Lower leg skin (tissue), 4 donors: ENCODE measurements around the gene PAQR7. TPM values are rescaled to one million over a fixed set of nuclear protein-coding genes. Genes with fewer than 3 reads are reported as not detected.

Experiments used
- DNase-seq, 2 donors: peaks; one replicate each; pipeline ENCODE4 v3.0.0-alpha.2; 2019; ENCODE audit warnings: low spot score in 2 of 2
- H3K4me3 ChIP-seq: fragments of 200-600 bp; sonication (generic); 2 replicates; pipeline ENCODE4 v1.5.1; 2017; ENCODE audit warnings: mild to moderate bottlenecking, low read depth; ENCODE audit not compliant: poor library complexity, severe bottlenecking
- POLR2A ChIP-seq, 2 donors: fragments of 450-650 bp; IDR thresholded peaks; one replicate each; pipeline ENCODE4 v1.6.1; 2016 to 2017; ENCODE audit warnings: antibody characterized with exemption in 2 of 2, mild to moderate bottlenecking in 1 of 2, moderate library complexity in 1 of 2
- WGBS, 2 donors: methylation state at CpG; one replicate each; pipeline ENCODE4 v1.1.5; 2018; 5-methylcytosine and 5-hydroxymethylcytosine counted together
- intact Hi-C: fragments of 100-400 bp; cut with DNase I; formaldehyde crosslinking; loops from one replicate; pipeline ENCODE4 v1.15.0; 2023; ENCODE audit warnings: low total_unique reads
- total RNA-seq, 4 donors: library from RNA; depleted of rRNA; stranded (reverse); fragments of >200 nt; gene quantifications; one replicate each; pipeline ENCODE4 v1.1.0, GENCODE V29; 2016
- TF ChIP-seq, protein P1 (sequence below), 3 donors: fragments of 450-650 bp; IDR thresholded peaks; one replicate each; pipeline ENCODE4 v1.5.1; 2016; ENCODE audit warnings: antibody characterized with exemption in 3 of 3, mild to moderate bottlenecking in 3 of 3, moderate library complexity in 2 of 3

PAQR7 gene
- total RNA-seq, 4 donors from 2014 or later: 20.1 to 29.6 (median 24.4) TPM

DNA sequence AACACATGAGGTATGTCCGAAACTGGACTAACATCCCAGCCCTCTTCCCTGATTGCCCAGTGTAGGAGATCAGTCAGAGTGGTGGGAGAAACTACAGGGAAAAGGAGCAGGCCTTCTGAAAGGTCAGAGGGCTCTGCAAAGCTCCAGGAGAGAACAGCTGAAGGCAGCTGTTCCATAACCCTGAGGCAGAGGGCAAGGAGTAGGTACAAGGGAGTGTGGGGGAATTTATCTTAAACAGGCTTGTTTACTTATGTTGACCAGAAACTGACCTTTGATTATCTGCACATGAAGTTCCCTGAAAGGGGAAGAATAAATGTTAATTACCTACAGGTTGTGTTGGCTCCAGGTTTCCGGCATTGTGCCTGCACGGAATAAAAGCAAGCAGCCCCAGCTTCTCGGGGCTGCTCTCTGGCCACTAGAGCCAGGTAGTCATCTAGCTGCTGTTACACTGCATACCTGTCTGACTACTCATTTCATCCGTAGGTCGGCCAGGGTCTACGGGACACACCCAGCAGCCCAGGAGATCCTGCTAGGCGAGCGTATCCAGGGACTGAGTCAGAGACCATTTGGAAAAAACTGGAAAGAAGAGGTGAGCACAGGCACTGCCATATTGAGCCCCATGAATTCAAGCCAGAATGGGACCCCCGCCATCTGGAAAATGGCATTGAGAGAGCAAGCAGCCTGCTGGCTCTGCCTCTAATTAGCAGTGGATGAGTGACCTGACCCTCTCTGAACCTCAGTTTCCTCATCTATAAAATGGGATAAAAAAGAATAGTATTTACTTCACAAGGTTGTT is 14.9 kb upstream of the PAQR7 start:
- no peak for TF ChIP-seq POLR2A (IDR thresholded peaks at IDR 0.05)
- TF ChIP-seq, protein P1, sequence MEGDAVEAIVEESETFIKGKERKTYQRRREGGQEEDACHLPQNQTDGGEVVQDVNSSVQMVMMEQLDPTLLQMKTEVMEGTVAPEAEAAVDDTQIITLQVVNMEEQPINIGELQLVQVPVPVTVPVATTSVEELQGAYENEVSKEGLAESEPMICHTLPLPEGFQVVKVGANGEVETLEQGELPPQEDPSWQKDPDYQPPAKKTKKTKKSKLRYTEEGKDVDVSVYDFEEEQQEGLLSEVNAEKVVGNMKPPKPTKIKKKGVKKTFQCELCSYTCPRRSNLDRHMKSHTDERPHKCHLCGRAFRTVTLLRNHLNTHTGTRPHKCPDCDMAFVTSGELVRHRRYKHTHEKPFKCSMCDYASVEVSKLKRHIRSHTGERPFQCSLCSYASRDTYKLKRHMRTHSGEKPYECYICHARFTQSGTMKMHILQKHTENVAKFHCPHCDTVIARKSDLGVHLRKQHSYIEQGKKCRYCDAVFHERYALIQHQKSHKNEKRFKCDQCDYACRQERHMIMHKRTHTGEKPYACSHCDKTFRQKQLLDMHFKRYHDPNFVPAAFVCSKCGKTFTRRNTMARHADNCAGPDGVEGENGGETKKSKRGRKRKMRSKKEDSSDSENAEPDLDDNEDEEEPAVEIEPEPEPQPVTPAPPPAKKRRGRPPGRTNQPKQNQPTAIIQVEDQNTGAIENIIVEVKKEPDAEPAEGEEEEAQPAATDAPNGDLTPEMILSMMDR (IDR thresholded peaks at IDR 0.05): no peak
- intact Hi-C loops: no loop called here
- no peak overlapping the region for H3K4me3 ChIP-seq
- WGBS, 2 donors: 54 to 64% methylated on average over 10 of the region's 10 CpGs
- no peak for DNase-seq

DNA sequence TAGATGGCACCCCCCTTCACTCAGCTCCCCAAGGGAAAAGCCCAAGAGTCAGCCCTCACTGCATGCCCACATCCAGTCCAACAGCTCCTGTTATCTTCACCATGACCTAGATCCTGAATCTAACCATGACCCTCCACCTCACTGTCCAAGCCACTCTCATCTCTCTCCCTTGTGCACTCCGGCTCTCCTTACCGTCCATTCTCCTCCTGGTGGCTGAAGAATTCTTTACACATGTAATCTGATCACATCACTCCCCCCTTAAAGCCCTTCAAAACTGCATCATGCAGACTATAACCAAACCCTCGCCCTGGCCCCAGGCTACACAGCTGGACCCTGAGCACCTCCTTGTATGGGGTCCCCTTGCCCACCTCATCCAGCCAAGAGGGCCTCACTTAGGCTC is 14.0 kb upstream of the PAQR7 start:
- no peak for DNase-seq
- TF ChIP-seq, protein P1 (IDR thresholded peaks at IDR 0.05): no peak
- TF ChIP-seq POLR2A (IDR thresholded peaks at IDR 0.05): no peak
- no peak overlapping the region for H3K4me3 ChIP-seq
- WGBS, 2 donors: 82 to 91% methylated on average over 3 of the region's 3 CpGs
- intact Hi-C loops: no loop called here

DNA sequence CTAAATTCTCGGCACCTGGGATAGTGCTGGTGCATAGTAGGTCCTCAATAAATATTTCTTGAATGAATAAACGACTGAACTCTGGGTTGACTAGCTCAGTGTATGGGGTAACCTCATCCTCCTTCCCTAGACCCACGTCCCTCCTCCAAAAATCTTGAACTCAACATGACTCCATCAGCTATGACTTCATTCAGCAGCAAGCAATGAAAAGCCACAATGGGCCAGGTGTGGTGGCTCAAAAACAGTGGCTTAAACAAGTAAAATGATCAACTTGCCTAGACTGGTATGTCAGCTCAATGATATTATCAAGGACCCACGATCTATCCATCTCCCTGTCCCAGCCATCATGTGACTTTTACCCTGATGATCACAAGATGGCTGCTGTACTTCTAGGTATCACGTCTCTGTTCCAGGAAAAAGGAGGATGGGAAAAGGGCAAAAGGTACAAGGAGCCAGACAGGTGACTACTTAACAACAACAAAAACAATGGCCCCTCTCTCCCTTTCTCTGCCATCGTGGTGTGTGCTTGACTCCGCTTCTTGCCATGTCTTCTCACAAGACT is 13.0 kb upstream of the PAQR7 start:
- 71 to 77% methylated on average over 7 of the region's 7 CpGs for WGBS, 2 donors
- no peak for TF ChIP-seq POLR2A (IDR thresholded peaks at IDR 0.05)
- TF ChIP-seq, protein P1 (IDR thresholded peaks at IDR 0.05): no peak
- no peak for DNase-seq
- no peak overlapping the region for H3K4me3 ChIP-seq
- intact Hi-C loops: no loop called here

DNA sequence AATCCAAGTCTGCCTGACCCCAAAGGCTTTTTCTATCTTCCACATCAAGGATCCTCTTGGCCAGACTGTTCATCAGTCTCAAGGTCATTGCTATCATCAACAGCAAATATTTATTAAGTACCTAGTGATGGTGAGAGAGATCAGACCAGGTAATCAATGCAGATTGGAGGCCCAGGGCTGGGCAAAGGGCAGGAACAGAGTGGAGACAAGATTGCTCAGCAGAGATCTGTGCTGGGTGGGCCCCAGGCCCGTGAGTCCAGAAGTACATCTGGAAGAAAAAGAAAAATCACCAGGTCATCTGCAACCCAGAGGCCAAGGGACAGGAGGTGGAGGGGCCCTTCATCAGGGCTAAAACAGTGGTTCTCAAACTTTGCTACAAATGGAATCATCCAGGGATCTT is 10.1 kb upstream of the PAQR7 start:
- WGBS, 2 donors: 94 to 100% methylated on average over 1 of the region's 1 CpG

DNA sequence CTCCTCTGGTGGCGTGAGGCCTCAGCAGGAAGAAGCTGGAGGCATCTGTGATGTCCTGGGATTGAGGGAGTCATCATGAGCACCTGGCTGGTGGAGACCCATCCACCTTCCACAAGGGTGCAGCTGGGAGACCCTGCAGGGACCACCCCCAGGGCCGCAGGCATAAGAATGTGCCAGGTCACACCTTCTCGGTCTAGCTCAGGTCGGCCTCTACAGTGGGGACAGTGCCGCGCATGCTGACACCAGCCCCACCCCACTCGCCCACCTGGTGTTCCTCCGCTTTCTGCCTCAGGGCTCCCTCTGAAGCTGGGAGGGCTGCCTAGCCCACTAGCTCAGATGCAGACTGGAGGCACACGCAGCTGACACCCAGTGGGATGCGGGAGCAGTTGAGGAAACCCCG is 5.8 kb upstream of the PAQR7 start:
- no peak for TF ChIP-seq POLR2A (IDR thresholded peaks at IDR 0.05)

More for the DNA sequence above, 10.1 kb upstream of the PAQR7 start:
- intact Hi-C loops: no loop called here
- DNase-seq: no peak
- no peak overlapping the region for H3K4me3 ChIP-seq
- TF ChIP-seq, protein P1 (IDR thresholded peaks at IDR 0.05): no peak
- no peak for TF ChIP-seq POLR2A (IDR thresholded peaks at IDR 0.05)

DNA sequence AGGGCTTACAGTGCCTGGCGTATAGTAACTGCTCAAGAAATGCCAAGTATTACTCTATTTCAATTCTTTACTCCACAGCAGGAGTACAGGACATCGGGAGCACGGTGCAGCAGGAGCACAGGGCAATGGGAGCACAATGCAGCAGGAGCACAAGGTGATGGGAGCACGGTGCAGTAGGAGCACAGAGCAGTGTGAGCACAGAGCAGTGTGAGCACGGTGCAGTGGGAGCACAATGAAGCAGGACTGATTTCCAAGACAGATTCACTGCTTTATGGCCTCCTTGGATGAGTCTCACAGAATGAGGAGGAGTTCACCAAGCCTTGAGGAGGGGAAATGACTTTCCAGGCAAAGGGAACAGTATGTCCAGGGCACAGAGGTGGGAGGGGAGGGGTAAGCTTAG is 5.0 kb upstream of the PAQR7 start:
- intact Hi-C loops: no loop called here
- H3K4me3 ChIP-seq: no peak overlapping the region
- 93 to 95% methylated on average over 5 of the region's 5 CpGs for WGBS, 2 donors
- no peak for DNase-seq
- TF ChIP-seq, protein P1 (IDR thresholded peaks at IDR 0.05): no peak
- no peak for TF ChIP-seq POLR2A (IDR thresholded peaks at IDR 0.05)

More for the DNA sequence above, 5.8 kb upstream of the PAQR7 start:
- intact Hi-C loops: no loop called here
- DNase-seq: no peak
- H3K4me3 ChIP-seq: no peak overlapping the region
- WGBS, 2 donors: 83 to 91% methylated on average over 11 of the region's 11 CpGs
